22Rv1 (cell line): ENCODE data around the gene HOMEZ.

Source experiments
- H3K27ac ChIP-seq: fragments of 450-650 bp; 2 replicates; pipeline ENCODE4 v1.5.1; 2017
- CTCF ChIP-seq: fragments of 450-650 bp; IDR thresholded peaks from 2 replicates; pipeline ENCODE4 v1.5.1; 2017; ENCODE audit warnings: mild to moderate bottlenecking
- ZFX ChIP-seq: fragments of 450-650 bp; IDR thresholded peaks from 2 replicates; pipeline ENCODE4 v1.6.1; 2017; ENCODE audit warnings: antibody characterized with exemption, borderline replicate concordance

HOMEZ gene

DNA sequence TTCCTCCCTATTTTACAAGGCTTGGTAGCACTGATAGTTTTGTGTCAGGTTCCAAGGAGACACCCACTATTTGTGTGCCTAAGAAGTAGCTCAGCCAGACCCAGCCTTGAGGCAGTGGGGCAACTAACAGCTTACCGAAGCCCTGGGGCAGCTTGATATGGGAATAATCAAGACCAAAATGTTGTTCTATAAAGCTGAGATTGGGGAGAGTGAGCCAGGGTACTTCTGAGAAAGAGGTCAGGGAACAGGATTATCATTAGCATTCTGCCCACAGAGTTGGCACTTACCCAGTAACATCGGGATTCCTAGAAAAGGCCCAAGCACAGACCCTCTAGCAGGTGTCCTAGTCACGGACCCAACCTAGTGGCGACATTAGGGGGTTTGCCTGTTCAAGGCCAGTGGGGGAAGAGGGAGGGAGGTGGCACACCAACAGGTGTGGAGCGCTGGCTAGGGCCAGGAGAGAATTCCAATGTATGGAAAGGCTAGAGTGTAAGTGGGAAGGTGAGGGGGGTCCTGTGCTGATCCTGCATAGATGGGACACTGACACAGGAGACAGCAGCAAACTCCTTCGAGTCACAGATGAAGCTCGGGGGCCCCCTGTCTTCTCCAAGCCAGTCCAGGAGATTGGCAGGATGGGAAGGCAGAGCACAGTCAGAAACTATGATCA is 11.8 kb upstream of the HOMEZ start:
- TF ChIP-seq ZFX (no peak), CTCF (no peak)
- no peak overlapping the region for H3K27ac ChIP-seq

DNA sequence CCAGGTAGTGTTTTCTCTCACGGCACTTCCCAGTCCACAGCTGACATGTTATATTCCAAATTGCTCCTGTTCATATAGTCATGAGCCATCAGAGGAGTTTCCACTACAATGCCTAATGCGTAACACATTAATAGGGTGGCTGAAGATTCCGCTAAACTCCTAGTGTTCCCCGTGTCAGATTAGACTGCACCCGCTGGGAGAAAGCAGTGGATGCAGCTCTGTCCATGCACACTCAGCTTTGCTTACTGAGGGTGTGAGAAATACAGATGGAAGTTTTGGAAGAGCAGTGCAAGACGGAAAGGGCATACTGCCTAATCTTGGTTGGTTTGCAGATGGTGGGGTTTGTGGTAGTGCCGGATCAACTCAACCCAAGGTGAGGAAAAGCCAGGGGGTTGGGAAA is 11.2 kb upstream of the HOMEZ start:
- no peak overlapping the region; the same call in 1 of the 2 replicates for H3K27ac ChIP-seq
- TF ChIP-seq ZFX (no peak), CTCF (no peak)

- H3K27ac ChIP-seq, result peak overlapping the region; percentile 48
- TF ChIP-seq ZFX, result no peak
- no peak for TF ChIP-seq CTCF
Observed at GRCh38 chr14:23296012-23296777, 10.3 kb upstream of the HOMEZ start.

- TF ChIP-seq CTCF, result peak; percentile 95
- TF ChIP-seq ZFX, result no peak
- H3K27ac ChIP-seq, result peak overlapping the region; percentile 48
Observed at GRCh38 chr14:23294734-23295561, 9.0 kb upstream of the HOMEZ start.

DNA sequence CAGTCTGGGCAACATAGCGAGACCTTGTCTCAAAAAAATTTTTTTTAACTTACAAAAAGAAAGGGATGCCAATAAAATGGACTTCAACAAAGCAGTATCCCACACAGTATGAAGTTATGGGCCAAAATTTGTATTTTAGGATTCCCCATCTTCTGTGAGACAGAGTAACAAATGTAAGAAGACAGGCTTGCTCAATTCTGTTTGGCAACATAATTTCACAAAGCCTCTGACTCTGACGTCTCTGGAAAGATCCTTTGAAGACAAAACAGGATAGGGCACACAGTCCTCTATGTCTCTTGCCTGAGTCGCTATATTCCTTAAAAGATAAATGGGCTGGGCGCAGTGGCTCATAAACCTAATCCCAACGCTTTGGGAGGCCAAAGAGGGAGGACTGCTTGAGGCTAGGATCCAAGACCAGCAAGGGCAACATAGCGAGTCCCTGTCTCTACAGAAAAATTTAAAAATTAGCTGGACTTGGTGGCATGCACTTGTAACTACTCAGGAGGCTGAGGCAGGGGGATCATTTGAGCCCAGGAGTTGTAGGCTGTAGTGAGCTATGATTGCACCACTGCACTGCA is 1.1 kb upstream of the HOMEZ start:
- peak overlapping the region; percentile 99 for H3K27ac ChIP-seq
- TF ChIP-seq CTCF (no peak), ZFX (no peak)

- no peak for TF ChIP-seq ZFX
- no peak for TF ChIP-seq CTCF
- H3K27ac ChIP-seq, result peak overlapping the region; percentile 99
Observed at GRCh38 chr14:23285530-23286019, 357 bp downstream of the HOMEZ start.
